ENCODE results near the gene ADSL. TPM values are rescaled to one million over a fixed set of nuclear protein-coding genes. Genes with fewer than 3 reads are reported as not detected.

Gene ADSL
- total and polyA plus RNA-seq, 2 of the 4 experiments (the other 2 are of a cell fraction) = 93.6 to 229 TPM

DNA sequence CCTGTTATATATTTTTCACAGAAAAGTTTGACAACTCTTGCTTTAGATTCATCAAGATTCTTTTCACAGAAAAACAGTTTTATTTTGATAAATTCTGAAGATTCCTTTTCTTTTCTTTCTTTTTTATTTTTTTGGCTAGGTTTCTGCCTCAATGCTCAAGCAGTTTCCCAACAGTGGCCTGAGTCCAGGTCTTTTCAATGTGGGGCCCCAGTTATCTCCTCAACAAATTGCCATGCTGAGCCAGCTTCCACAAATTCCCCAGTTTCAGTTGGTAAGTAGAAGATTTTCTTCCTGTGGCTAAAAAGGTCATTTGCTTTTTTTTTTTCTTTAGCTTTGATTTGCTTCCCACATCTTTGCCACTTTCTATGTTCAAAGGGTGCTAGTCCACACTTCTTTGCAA lies 46.0 kb upstream of the ADSL start:
- H3K27me3 ChIP-seq (ENCODE audit: control insufficient read depth, insufficient read depth, low read length) = no peaks in the 10 kb centered on the region
- no peak overlapping the region for H3K4ac ChIP-seq (ENCODE audit: low read depth, low read length)
- H3K14ac ChIP-seq (replicated peaks; ENCODE audit: low read depth, low read length) = no peak overlapping the region
- intact Hi-C loops (cut with micrococcal nuclease) (no loop called here), in situ Hi-C loops (cut with MboI; ENCODE audit: low sequenced_read_pairs) (no loop called here), dilution Hi-C loops (cut with HindIII; ENCODE audit: low sequenced_read_pairs, unreplicated experiment) (no loop called here)
- no peak overlapping the region for H2BK120ac ChIP-seq (ENCODE audit: low read depth, low read length)
- no peaks in the 10 kb centered on the region for H4K20me1 ChIP-seq (ENCODE audit: insufficient read depth, low read length)
- TF ChIP-seq ELK1 (IDR thresholded peaks at IDR 0.05; ENCODE audit: borderline replicate concordance, low read depth, low read length) (no peak), CEBPB (IDR thresholded peaks at IDR 0.05; ENCODE audit: low read depth, low read length) (no peak), NFE2L2 (IDR thresholded peaks at IDR 0.05; ENCODE audit: low read depth, low read length) (no peak), BHLHE40 (IDR thresholded peaks at IDR 0.05; ENCODE audit: low read depth, low read length) (no peak)
- TF ChIP-seq, protein P1, sequence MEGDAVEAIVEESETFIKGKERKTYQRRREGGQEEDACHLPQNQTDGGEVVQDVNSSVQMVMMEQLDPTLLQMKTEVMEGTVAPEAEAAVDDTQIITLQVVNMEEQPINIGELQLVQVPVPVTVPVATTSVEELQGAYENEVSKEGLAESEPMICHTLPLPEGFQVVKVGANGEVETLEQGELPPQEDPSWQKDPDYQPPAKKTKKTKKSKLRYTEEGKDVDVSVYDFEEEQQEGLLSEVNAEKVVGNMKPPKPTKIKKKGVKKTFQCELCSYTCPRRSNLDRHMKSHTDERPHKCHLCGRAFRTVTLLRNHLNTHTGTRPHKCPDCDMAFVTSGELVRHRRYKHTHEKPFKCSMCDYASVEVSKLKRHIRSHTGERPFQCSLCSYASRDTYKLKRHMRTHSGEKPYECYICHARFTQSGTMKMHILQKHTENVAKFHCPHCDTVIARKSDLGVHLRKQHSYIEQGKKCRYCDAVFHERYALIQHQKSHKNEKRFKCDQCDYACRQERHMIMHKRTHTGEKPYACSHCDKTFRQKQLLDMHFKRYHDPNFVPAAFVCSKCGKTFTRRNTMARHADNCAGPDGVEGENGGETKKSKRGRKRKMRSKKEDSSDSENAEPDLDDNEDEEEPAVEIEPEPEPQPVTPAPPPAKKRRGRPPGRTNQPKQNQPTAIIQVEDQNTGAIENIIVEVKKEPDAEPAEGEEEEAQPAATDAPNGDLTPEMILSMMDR (conservative IDR thresholded peaks at IDR 0.05; ENCODE audit: low read depth, low read length) = no peak
- no peaks in the 10 kb centered on the region for H3K4me1 ChIP-seq (ENCODE audit: control insufficient read depth, insufficient read depth, low read length)
- peaks cover 29% of the 10 kb centered on the region for H3K36me3 ChIP-seq (ENCODE audit: control insufficient read depth, insufficient read depth, low read length)
- H3K18ac ChIP-seq (ENCODE audit: low read depth, low read length) = no peak overlapping the region
- no peak overlapping the region for H2AFZ ChIP-seq (replicated peaks; ENCODE audit: low read length, poor library complexity)
- H4K8ac ChIP-seq (ENCODE audit: low read depth in 2 of 2, low read length in 2 of 2) = no peak overlapping the region
- no peak overlapping the region for H3K4me2 ChIP-seq (ENCODE audit: low read depth, low read length)
- H2AK9ac ChIP-seq (replicated peaks; ENCODE audit: low read depth, low read length, poor library complexity) = no peak overlapping the region
- no peak overlapping the region for H2BK5ac ChIP-seq (ENCODE audit: low read depth, low read length, poor library complexity, severe bottlenecking)
- no peak overlapping the region for H3K27ac ChIP-seq (ENCODE audit: insufficient read depth, low read length)
- H3K56ac ChIP-seq (ENCODE audit: extremely low read depth, insufficient read depth, low read length) = no peak overlapping the region
- H3K9me1 ChIP-seq (ENCODE audit: insufficient read depth, low read length) = peaks cover 10% of the 10 kb centered on the region
- no TSS peak for BruUV-seq (replicated peaks)
- H3K9me3 ChIP-seq (ENCODE audit: control insufficient read depth, insufficient read depth, low read length) = no peaks in the 10 kb centered on the region
- no peak overlapping the region for H3K9ac ChIP-seq (ENCODE audit: low read depth, low read length)
- H2BK20ac ChIP-seq (ENCODE audit: low read depth, low read length) = no peak overlapping the region
- no peak overlapping the region for H4K5ac ChIP-seq (ENCODE audit: low read depth, low read length)
- ATAC-seq (ENCODE audit: low read depth) (no peak), DNase-seq (no peak)
- no peak overlapping the region for H4K91ac ChIP-seq (ENCODE audit: insufficient read depth, low read depth, low read length)
- H2AK5ac ChIP-seq (ENCODE audit: low read depth, low read length) = no peak overlapping the region
- H3K23ac ChIP-seq (ENCODE audit: low read depth, low read length) = no peak overlapping the region
- ChIA-PET CTCF (no interaction called here), POLR2A (ENCODE audit: unreplicated experiment) (interaction anchor here (0.7 kb wide), 1 partner anchor 109 kb away, joined by 7 read pairs; no protein-coding TSS in a partner anchor)
- H3K4me3 ChIP-seq (ENCODE audit: insufficient read depth, low read depth, low read length) = no peak overlapping the region
- H2BK15ac ChIP-seq (ENCODE audit: low read depth, low read length) = no peak overlapping the region
- H3K79me1 ChIP-seq (ENCODE audit: low read depth in 1 of 2, low read length in 2 of 2) = peaks cover 0 to 2% of the 10 kb centered on the region in 2 experiments; a peak in 1 of 4 replicates
